ENCODE results near the gene TCF7L2. TPM values are rescaled to one million over a fixed set of nuclear protein-coding genes. Genes with fewer than 3 reads are reported as not detected.

TCF7L2 gene
- total RNA-seq, 4 donors from 2014 or later = 4.0 to 13.2 (median 6.4) TPM

DNA sequence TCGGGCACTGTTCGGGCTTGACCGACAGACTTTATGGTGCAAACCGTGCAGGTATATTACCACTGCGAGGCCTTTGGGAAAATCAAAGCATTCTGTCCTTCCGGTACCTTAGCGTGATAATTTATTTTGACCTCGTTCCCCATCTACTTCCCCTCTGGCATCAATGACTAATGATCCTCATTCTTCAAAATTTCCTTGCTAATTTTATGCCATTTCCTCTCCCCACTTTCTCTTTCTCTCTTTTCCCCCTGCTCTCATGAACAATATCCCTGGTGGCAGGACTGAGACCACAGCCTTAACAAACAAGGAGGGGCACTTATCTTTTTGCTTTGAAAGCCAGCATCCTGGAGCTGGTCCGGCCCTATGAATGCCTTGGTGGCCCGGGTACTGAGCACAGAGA, 210.6 kb downstream of the TCF7L2 start:
- Histone ChIP-seq H3K4me3 (no peak overlapping the region), H3K27ac (no peak overlapping the region), H3K4me1 (peaks cover 0 to 6% (median 0%) of the 10 kb centered on the region in 3 donors), H3K27me3 (no peaks in the 10 kb centered on the region), H3K9me3 (no peaks in the 10 kb centered on the region), H3K36me3 (peaks cover 4 to 89% (median 8%) of the 10 kb centered on the region in 3 donors)
- WGBS, 2 donors = 83 to 91% methylated on average over 10 of the region's 10 CpGs
- TF ChIP-seq, protein P1, sequence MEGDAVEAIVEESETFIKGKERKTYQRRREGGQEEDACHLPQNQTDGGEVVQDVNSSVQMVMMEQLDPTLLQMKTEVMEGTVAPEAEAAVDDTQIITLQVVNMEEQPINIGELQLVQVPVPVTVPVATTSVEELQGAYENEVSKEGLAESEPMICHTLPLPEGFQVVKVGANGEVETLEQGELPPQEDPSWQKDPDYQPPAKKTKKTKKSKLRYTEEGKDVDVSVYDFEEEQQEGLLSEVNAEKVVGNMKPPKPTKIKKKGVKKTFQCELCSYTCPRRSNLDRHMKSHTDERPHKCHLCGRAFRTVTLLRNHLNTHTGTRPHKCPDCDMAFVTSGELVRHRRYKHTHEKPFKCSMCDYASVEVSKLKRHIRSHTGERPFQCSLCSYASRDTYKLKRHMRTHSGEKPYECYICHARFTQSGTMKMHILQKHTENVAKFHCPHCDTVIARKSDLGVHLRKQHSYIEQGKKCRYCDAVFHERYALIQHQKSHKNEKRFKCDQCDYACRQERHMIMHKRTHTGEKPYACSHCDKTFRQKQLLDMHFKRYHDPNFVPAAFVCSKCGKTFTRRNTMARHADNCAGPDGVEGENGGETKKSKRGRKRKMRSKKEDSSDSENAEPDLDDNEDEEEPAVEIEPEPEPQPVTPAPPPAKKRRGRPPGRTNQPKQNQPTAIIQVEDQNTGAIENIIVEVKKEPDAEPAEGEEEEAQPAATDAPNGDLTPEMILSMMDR (IDR thresholded peaks at IDR 0.05) = no peak
- no peak for TF ChIP-seq POLR2A (IDR thresholded peaks at IDR 0.05)
- intact Hi-C loops (cut with DNase I) = no loop called here
- DNase-seq = no peak

- peaks cover 0 to 6% (median 0%) of the 10 kb centered on the region in 3 donors for H3K4me1 ChIP-seq
- WGBS, 2 donors = 78 to 85% methylated on average over 6 of the region's 6 CpGs
- H3K36me3 ChIP-seq = peaks cover 5 to 89% (median 10%) of the 10 kb centered on the region in 3 donors
- DNase-seq = no peak
- no peak for TF ChIP-seq POLR2A (IDR thresholded peaks at IDR 0.05)
- TF ChIP-seq, protein P1 (IDR thresholded peaks at IDR 0.05) = no peak
- H3K27ac ChIP-seq = no peak overlapping the region
- no peaks in the 10 kb centered on the region for H3K9me3 ChIP-seq
- intact Hi-C loops (cut with DNase I) = no loop called here
- H3K27me3 ChIP-seq = no peaks in the 10 kb centered on the region
- no peak overlapping the region for H3K4me3 ChIP-seq
Observed at GRCh38 chr10:113161066-113161465, 211.0 kb downstream of the TCF7L2 start.

- Histone ChIP-seq H3K27me3 (no peaks in the 10 kb centered on the region), H3K36me3 (peaks cover 5 to 87% (median 10%) of the 10 kb centered on the region in 3 donors), H3K9me3 (no peaks in the 10 kb centered on the region), H3K4me3 (no peak overlapping the region), H3K4me1 (peaks cover 0 to 4% (median 0%) of the 10 kb centered on the region in 3 donors), H3K27ac (peak overlapping the region in 3 of 4 donors; percentile 19 to 44 (median 31))
- no peak for DNase-seq
- no peak for TF ChIP-seq POLR2A (IDR thresholded peaks at IDR 0.05)
- TF ChIP-seq, protein P1 (IDR thresholded peaks at IDR 0.05) = no peak
- intact Hi-C loops (cut with DNase I) = no loop called here
- WGBS, 2 donors = 77% methylated on average over 6 of the region's 6 CpGs
Observed at GRCh38 chr10:113162960-113163359, 212.9 kb downstream of the TCF7L2 start.

GRCh38 chr10:113165673-113166072, 215.6 kb downstream of the TCF7L2 start:
- Histone ChIP-seq H3K9me3 (no peaks in the 10 kb centered on the region), H3K36me3 (peaks cover 5 to 66% (median 8%) of the 10 kb centered on the region in 3 donors), H3K4me3 (no peak overlapping the region), H3K4me1 (no peaks in the 10 kb centered on the region), H3K27ac (no peak overlapping the region), H3K27me3 (no peaks in the 10 kb centered on the region)
- no peak for DNase-seq
- TF ChIP-seq, protein P1 (IDR thresholded peaks at IDR 0.05) = no peak
- TF ChIP-seq POLR2A (IDR thresholded peaks at IDR 0.05) = no peak
- 84 to 92% methylated on average over 16 to 20 of the region's 20 CpGs for WGBS, 2 donors
- intact Hi-C loops (cut with DNase I) = no loop called here

GRCh38 chr10:113167702-113168101, 217.7 kb downstream of the TCF7L2 start:
- Histone ChIP-seq H3K4me1 (no peaks in the 10 kb centered on the region), H3K4me3 (no peak overlapping the region), H3K36me3 (peaks cover 5 to 47% (median 5%) of the 10 kb centered on the region in 3 donors), H3K27me3 (no peaks in the 10 kb centered on the region), H3K27ac (no peak overlapping the region), H3K9me3 (no peaks in the 10 kb centered on the region)
- 77 to 81% methylated on average over 5 of the region's 5 CpGs for WGBS, 2 donors
- TF ChIP-seq POLR2A (IDR thresholded peaks at IDR 0.05) = no peak
- TF ChIP-seq, protein P1 (IDR thresholded peaks at IDR 0.05) = no peak
- intact Hi-C loops (cut with DNase I) = no loop called here
- no peak for DNase-seq
